Upper lobe of right lung (tissue), 1 donor: ENCODE data around the gene MEP1B. TPM values are rescaled to one million over a fixed set of nuclear protein-coding genes. Genes with fewer than 3 reads are reported as not detected.
A peak's percentile ranks its signal among the peaks of the same experiment; 100 is the strongest.
"Not testable (repeated sequence)": the region's sequence is repeated elsewhere in the genome, so short reads cannot be mapped to it uniquely, and the experiment has no call there.

Experiments used
- ATAC-seq: fragments of 200-7000 bp; cut with Tn5 transposase; one replicate; pipeline ENCODE4 v1.9.1; 2020; ENCODE audit warnings: mild to moderate bottlenecking, moderate library complexity
- DNase-seq: peaks from one replicate; pipeline ENCODE4 v3.0.0-alpha.2; 2020
- H3K27ac ChIP-seq: fragments of 200-600 bp; one replicate; pipeline ENCODE4 v1.8.0; 2022
- H3K27me3 ChIP-seq: fragments of 200-600 bp; one replicate; pipeline ENCODE4 v1.8.0; 2022; ENCODE audit warnings: mild to moderate bottlenecking
- H3K36me3 ChIP-seq: fragments of 200-600 bp; one replicate; pipeline ENCODE4 v1.8.0; 2022
- H3K4me1 ChIP-seq: fragments of 200-600 bp; one replicate; pipeline ENCODE4 v1.8.0; 2022
- H3K4me3 ChIP-seq: fragments of 200-600 bp; one replicate; pipeline ENCODE4 v1.8.0; 2022; ENCODE audit warnings: mild to moderate bottlenecking
- H3K9me3 ChIP-seq: fragments of 200-600 bp; one replicate; pipeline ENCODE4 v1.8.0; 2022
- intact Hi-C: fragments of 100-400 bp; cut with DNase I; formaldehyde crosslinking; loops from one replicate; pipeline ENCODE4 v1.11.0; 2022
- total RNA-seq: library from RNA; stranded (reverse); fragmentation: NEBNext Ultra II Directional; extraction: Animal tissue kit (Norgen Biotek cat#: 25700); gene quantifications from one replicate; pipeline ENCODE4 v1.2.1, GENCODE V29; 2021
- TF ChIP-seq, protein P1 (sequence below): fragments of 200-600 bp; IDR thresholded peaks from one replicate; pipeline ENCODE4 v1.8.0; 2022; ENCODE audit warnings: antibody characterized with exemption
- donor health status: DM: no; HTN: yes; CAD: no; lungs with severe emphysema.

MEP1B gene
- total RNA-seq, 1 donor from 2014 or later, result not detected

DNA sequence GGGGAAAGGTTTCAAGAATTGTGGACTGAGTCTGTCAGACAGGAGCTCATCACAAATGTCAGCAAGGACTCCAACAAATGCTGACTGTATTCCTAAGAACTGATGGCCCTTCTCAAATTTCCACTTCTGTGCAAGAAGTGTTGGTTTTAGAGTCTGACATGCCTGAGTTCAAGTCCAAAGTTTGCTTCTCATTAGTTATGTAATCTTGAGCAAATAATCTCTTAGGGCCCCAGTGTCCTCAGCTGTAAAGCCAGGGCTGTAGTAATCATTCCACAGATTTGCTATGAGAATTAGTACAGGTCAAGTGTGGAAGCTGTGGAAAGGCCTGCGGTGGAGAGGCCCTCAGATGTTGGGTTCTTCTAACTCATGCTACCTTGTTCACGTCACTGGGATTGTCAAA, 23.9 kb downstream of the MEP1B start:
- Histone ChIP-seq H3K4me3 (no peak overlapping the region), H3K27ac (no peak overlapping the region), H3K4me1 (no peaks in the 10 kb centered on the region), H3K9me3 (no peaks in the 10 kb centered on the region), H3K27me3 (no peaks in the 10 kb centered on the region), H3K36me3 (no peaks in the 10 kb centered on the region)
- peak; percentile 93 for ATAC-seq
- intact Hi-C loops, result no loop called here
- DNase-seq, result no peak
- TF ChIP-seq, protein P1, sequence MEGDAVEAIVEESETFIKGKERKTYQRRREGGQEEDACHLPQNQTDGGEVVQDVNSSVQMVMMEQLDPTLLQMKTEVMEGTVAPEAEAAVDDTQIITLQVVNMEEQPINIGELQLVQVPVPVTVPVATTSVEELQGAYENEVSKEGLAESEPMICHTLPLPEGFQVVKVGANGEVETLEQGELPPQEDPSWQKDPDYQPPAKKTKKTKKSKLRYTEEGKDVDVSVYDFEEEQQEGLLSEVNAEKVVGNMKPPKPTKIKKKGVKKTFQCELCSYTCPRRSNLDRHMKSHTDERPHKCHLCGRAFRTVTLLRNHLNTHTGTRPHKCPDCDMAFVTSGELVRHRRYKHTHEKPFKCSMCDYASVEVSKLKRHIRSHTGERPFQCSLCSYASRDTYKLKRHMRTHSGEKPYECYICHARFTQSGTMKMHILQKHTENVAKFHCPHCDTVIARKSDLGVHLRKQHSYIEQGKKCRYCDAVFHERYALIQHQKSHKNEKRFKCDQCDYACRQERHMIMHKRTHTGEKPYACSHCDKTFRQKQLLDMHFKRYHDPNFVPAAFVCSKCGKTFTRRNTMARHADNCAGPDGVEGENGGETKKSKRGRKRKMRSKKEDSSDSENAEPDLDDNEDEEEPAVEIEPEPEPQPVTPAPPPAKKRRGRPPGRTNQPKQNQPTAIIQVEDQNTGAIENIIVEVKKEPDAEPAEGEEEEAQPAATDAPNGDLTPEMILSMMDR, result no peak

DNA sequence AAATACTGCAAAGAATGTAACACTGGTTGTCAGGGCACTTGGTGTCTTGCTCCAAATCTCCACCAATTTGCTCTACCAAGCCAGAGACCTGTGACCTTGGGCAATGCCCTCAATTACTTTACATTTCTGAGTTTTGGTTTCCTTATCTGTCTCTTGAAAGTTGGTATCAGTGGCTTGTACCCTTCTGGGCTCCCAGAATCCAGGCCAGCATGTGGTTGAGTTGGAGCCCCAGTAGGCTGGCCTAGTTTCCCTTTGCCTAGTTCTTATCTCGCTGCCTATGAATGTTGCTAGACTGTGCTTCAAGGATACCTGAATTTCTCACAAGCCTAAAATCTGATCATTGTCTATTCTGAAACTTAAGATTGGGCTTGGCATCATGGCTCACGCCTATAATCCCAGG, 26.6 kb downstream of the MEP1B start:
- Histone ChIP-seq H3K4me1 (no peaks in the 10 kb centered on the region), H3K9me3 (no peaks in the 10 kb centered on the region), H3K27me3 (no peaks in the 10 kb centered on the region), H3K27ac (no peak overlapping the region), H3K4me3 (no peak overlapping the region), H3K36me3 (no peaks in the 10 kb centered on the region)
- DNase-seq, result no peak
- intact Hi-C loops, result no loop called here
- TF ChIP-seq, protein P1, result no peak
- ATAC-seq, result no peak

GRCh38 chr18:32219431-32220018, 29.7 kb downstream of the MEP1B start:
- intact Hi-C loops, result no loop called here
- TF ChIP-seq, protein P1, result no peak
- no peaks in the 10 kb centered on the region for H3K4me1 ChIP-seq
- H3K36me3 ChIP-seq, result no peaks in the 10 kb centered on the region
- H3K4me3 ChIP-seq, result no peak overlapping the region
- no peak overlapping the region for H3K27ac ChIP-seq
- no peaks in the 10 kb centered on the region for H3K9me3 ChIP-seq
- ATAC-seq (no peak), DNase-seq (no peak)
- no peaks in the 10 kb centered on the region for H3K27me3 ChIP-seq

GRCh38 chr18:32233348-32233747, 43.5 kb downstream of the MEP1B start:
- ATAC-seq, H3K9me3 ChIP-seq, DNase-seq, intact Hi-C loops, H3K36me3 ChIP-seq, H3K4me1 ChIP-seq, H3K27ac ChIP-seq, H3K27me3 ChIP-seq, H3K4me3 ChIP-seq: not testable (repeated sequence)

GRCh38 chr18:32237049-32237448, 47.2 kb downstream of the MEP1B start:
- no peaks in the 10 kb centered on the region for H3K4me1 ChIP-seq
- TF ChIP-seq, protein P1, result no peak
- DNase-seq (no peak), ATAC-seq (no peak)
- no peaks in the 10 kb centered on the region for H3K36me3 ChIP-seq
- intact Hi-C loops, result no loop called here
- no peak overlapping the region for H3K4me3 ChIP-seq
- H3K27me3 ChIP-seq, result no peaks in the 10 kb centered on the region
- H3K27ac ChIP-seq, result no peak overlapping the region
- H3K9me3 ChIP-seq, result no peaks in the 10 kb centered on the region

DNA sequence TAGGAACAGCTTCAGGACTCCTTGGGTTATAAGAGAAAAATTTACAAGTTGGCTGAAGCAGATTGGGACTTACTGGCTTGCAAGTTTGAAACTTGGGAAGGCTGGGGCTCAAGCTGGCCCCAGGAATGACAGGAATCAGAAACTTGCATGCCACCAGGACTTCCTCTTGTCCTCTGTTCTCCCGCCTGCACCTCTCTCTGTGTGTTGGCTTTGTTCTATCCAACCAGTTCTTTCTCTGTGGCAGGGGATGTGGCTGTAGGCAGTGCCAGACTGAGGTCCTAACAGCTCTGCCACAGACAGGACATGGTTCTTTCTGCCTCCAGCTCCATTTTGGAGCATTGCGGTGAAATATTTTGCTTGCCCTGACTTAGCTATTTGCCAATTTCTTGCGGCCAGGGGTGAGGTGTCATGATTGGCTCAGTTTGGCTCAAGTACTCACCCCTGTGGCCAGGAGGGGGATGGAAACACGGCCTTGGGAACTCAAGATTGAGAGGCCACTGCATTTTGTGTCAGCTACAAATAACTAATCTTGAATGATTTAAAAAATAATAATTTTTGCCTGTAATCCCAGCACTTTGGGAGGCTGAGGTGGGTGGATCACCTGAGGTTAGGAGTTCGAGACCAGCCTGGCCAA, 48.9 kb downstream of the MEP1B start:
- Histone ChIP-seq H3K4me1 (no peaks in the 10 kb centered on the region), H3K4me3 (no peak overlapping the region), H3K27ac (no peak overlapping the region), H3K27me3 (no peaks in the 10 kb centered on the region), H3K9me3 (no peaks in the 10 kb centered on the region), H3K36me3 (no peaks in the 10 kb centered on the region)
- ATAC-seq (no peak), DNase-seq (no peak)
- intact Hi-C loops, result no loop called here
- TF ChIP-seq, protein P1, result no peak
